Immature natural killer cell (primary cell): Measurements from ENCODE around the gene DNM1. TPM values are rescaled to one million over a fixed set of nuclear protein-coding genes. Genes with fewer than 3 reads are reported as not detected.

Experiments
- DNase-seq, 3 donors: peaks; one replicate each; pipeline ENCODE4 v3.0.0; 2022; ENCODE audit warnings: mixed read lengths in 1 of 3
- H3K27ac Mint-ChIP-seq, 6 donors: one replicate each; pipeline ENCODE4 v1.8.0; 2020; ENCODE audit warnings: mixed read lengths in 6 of 6, mild to moderate bottlenecking in 5 of 6, inconsistent platforms in 4 of 6, moderate library complexity in 3 of 6
- H3K27me3 Mint-ChIP-seq, 3 donors: one replicate each; pipeline ENCODE4 v1.8.0; 2020 to 2021; ENCODE audit warnings: low read depth in 3 of 3, mild to moderate bottlenecking in 3 of 3, mixed read lengths in 3 of 3, moderate library complexity in 3 of 3, inconsistent platforms in 1 of 3
- H3K36me3 Mint-ChIP-seq, 3 donors: one replicate each; pipeline ENCODE4 v1.8.0; 2020; ENCODE audit warnings: mixed read lengths in 3 of 3, inconsistent platforms in 2 of 3, mild to moderate bottlenecking in 2 of 3
- H3K4me1 Mint-ChIP-seq, 2 donors: one replicate each; pipeline ENCODE4 v1.8.0; 2020; ENCODE audit warnings: inconsistent platforms in 2 of 2, mild to moderate bottlenecking in 2 of 2, mixed read lengths in 2 of 2, moderate library complexity in 1 of 2
- H3K4me3 Mint-ChIP-seq, 5 donors: one replicate each; pipeline ENCODE4 v1.8.0; 2020; ENCODE audit warnings: mild to moderate bottlenecking in 5 of 5, mixed read lengths in 5 of 5, inconsistent platforms in 3 of 5, moderate library complexity in 3 of 5
- H3K9me3 Mint-ChIP-seq, 6 donors: one replicate each; pipeline ENCODE4 v1.8.0; 2020; ENCODE audit warnings: mild to moderate bottlenecking in 6 of 6, mixed read lengths in 6 of 6, inconsistent platforms in 4 of 6, moderate library complexity in 3 of 6
- polyA plus RNA-seq, 3 donors: library from polyadenylated mRNA; unstranded; fragments of 300-500 nt; fragmentation: Illumina TruSeq; gene quantifications; one replicate each; pipeline ENCODE4 v1.2.3, GENCODE V29; 2021

Gene DNM1
- polyA plus RNA-seq, 3 donors from 2014 or later: 0.32 to 0.47 TPM; not detected in 1

- peak; percentile 89 to 92 (median 91) for DNase-seq
- Mint-ChIP-seq H3K27me3 (peaks cover 4 to 7% (median 6%) of the 10 kb centered on the region in 3 donors), H3K36me3 (no peaks in the 10 kb centered on the region), H3K27ac (peak overlapping the region; percentile 62 to 88 (median 82)), H3K9me3 (no peaks in the 10 kb centered on the region), H3K4me3 (peak overlapping the region; percentile 71 to 87 (median 77)), H3K4me1 (peaks cover 24 to 31% of the 10 kb centered on the region in 2 donors)
Observed at GRCh38 chr9:128249908-128250838, 47.0 kb downstream of the DNM1 start.

GRCh38 chr9:128250839-128251731, 47.9 kb downstream of the DNM1 start:
- H3K27ac Mint-ChIP-seq: peak overlapping the region in 4 of 6 donors; percentile 44 to 67 (median 54)
- peak overlapping the region; percentile 76 to 87 (median 79) for H3K4me3 Mint-ChIP-seq
- H3K4me1 Mint-ChIP-seq: peaks cover 17 to 23% of the 10 kb centered on the region in 2 donors
- no peak for DNase-seq
- H3K9me3 Mint-ChIP-seq: peaks cover 0 to 2% (median 0%) of the 10 kb centered on the region in 6 donors
- peaks cover 1 to 7% (median 4%) of the 10 kb centered on the region in 3 donors for H3K27me3 Mint-ChIP-seq
- no peaks in the 10 kb centered on the region for H3K36me3 Mint-ChIP-seq

GRCh38 chr9:128251732-128252100, 48.5 kb downstream of the DNM1 start:
- peak overlapping the region; percentile 67 to 84 (median 77) for H3K4me3 Mint-ChIP-seq
- peaks cover 17 to 23% of the 10 kb centered on the region in 2 donors for H3K4me1 Mint-ChIP-seq
- peaks cover 0 to 2% (median 0%) of the 10 kb centered on the region in 6 donors for H3K9me3 Mint-ChIP-seq
- no peak for DNase-seq
- H3K36me3 Mint-ChIP-seq: no peaks in the 10 kb centered on the region
- H3K27me3 Mint-ChIP-seq: peaks cover 1 to 7% (median 4%) of the 10 kb centered on the region in 3 donors
- H3K27ac Mint-ChIP-seq: peak overlapping the region in 1 of 6 donors; percentile 44

- no peak for DNase-seq
- peaks cover 0 to 2% (median 1%) of the 10 kb centered on the region in 3 donors for H3K36me3 Mint-ChIP-seq
- peak overlapping the region in 1 of 6 donors; percentile 61 for H3K27ac Mint-ChIP-seq
- H3K4me1 Mint-ChIP-seq: peaks cover 17 to 23% of the 10 kb centered on the region in 2 donors
- H3K27me3 Mint-ChIP-seq: peaks cover 1 to 7% (median 4%) of the 10 kb centered on the region in 3 donors
- peaks cover 0 to 2% (median 0%) of the 10 kb centered on the region in 6 donors for H3K9me3 Mint-ChIP-seq
- H3K4me3 Mint-ChIP-seq: peak overlapping the region in 4 of 5 donors; percentile 5 to 76 (median 24)
Observed at GRCh38 chr9:128252317-128253139, 49.3 kb downstream of the DNM1 start.

DNA sequence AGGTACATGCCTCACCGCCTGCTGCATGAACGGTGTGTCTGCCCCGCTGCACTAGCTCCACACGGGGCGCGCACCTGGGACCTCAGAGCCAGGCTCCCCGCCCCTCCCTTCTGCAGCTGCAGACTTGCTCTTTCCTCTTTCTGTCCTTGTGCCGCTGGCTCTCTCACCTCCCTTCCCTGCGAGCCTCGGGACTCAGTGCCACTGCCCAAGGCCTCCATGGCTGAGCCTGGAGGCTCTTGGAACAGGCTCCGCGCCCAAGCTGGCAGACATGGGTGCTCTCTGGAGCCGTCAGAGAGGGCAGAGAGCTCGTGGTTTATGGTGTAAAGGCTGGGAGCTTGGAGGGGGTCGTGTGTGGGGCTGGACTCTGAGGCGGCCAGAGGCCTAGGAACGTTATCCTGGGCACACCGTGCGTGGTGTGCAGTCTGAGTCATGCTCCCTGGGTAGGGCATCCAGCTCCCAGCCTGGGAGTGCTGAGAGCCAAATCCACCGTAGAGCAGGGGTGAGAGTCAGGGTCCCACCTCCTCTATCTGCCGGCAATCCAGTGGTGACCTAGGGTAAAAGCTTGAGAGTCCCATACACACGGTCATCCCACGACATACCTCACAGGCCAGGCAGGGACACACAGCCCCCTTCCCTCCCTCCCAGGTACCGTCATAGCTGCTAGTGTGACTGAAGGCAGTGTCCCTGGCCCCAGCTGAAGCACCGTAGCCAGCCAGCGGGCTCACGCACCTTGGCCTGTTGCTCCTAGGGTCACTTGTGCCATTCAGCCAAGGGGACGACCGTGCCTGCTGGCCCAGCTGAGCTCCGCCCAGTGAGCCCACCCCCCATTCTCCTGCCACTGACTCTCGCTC, 50.2 kb downstream of the DNM1 start:
- Mint-ChIP-seq H3K4me3 (no peak overlapping the region), H3K9me3 (peaks cover 0 to 2% (median 0%) of the 10 kb centered on the region in 6 donors), H3K36me3 (peaks cover 0 to 4% (median 4%) of the 10 kb centered on the region in 3 donors), H3K4me1 (peaks cover 17 to 23% of the 10 kb centered on the region in 2 donors), H3K27me3 (peaks cover 1 to 7% (median 4%) of the 10 kb centered on the region in 3 donors), H3K27ac (no peak overlapping the region)
- no peak for DNase-seq

GRCh38 chr9:128253991-128254346, 50.8 kb downstream of the DNM1 start:
- H3K9me3 Mint-ChIP-seq: peaks cover 0 to 2% (median 0%) of the 10 kb centered on the region in 6 donors
- DNase-seq: no peak
- H3K4me1 Mint-ChIP-seq: peaks cover 17 to 23% of the 10 kb centered on the region in 2 donors
- H3K36me3 Mint-ChIP-seq: peaks cover 0 to 7% (median 4%) of the 10 kb centered on the region in 3 donors
- no peak overlapping the region for H3K27ac Mint-ChIP-seq
- peaks cover 1 to 7% (median 4%) of the 10 kb centered on the region in 3 donors for H3K27me3 Mint-ChIP-seq
- no peak overlapping the region for H3K4me3 Mint-ChIP-seq

DNA sequence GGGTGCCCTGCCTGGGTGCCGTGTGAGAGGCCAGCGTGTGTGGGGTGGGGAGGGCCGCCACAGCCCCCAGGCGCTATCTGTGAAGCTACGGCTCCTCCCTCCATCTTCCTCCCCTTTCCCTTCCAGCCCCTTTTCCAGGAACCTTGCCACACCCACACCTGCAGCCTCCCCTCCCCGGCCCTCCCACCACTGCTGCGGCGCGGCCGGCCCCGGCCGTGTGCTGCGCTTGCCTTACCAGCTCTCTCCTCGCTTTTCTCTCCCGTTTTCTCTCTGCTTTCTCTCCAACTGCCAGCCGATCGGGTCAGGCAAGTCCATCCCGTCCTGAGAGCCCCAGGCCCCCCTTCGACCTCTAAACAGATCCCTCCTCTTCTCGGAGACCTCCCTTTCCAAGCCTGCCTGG, 51.2 kb downstream of the DNM1 start:
- peaks cover 0 to 11% (median 4%) of the 10 kb centered on the region in 3 donors for H3K36me3 Mint-ChIP-seq
- no peak for DNase-seq
- H3K27ac Mint-ChIP-seq: no peak overlapping the region
- H3K4me1 Mint-ChIP-seq: peaks cover 17 to 23% of the 10 kb centered on the region in 2 donors
- H3K4me3 Mint-ChIP-seq: no peak overlapping the region
- H3K9me3 Mint-ChIP-seq: peaks cover 0 to 2% (median 0%) of the 10 kb centered on the region in 6 donors
- H3K27me3 Mint-ChIP-seq: peaks cover 1 to 7% (median 4%) of the 10 kb centered on the region in 3 donors

DNA sequence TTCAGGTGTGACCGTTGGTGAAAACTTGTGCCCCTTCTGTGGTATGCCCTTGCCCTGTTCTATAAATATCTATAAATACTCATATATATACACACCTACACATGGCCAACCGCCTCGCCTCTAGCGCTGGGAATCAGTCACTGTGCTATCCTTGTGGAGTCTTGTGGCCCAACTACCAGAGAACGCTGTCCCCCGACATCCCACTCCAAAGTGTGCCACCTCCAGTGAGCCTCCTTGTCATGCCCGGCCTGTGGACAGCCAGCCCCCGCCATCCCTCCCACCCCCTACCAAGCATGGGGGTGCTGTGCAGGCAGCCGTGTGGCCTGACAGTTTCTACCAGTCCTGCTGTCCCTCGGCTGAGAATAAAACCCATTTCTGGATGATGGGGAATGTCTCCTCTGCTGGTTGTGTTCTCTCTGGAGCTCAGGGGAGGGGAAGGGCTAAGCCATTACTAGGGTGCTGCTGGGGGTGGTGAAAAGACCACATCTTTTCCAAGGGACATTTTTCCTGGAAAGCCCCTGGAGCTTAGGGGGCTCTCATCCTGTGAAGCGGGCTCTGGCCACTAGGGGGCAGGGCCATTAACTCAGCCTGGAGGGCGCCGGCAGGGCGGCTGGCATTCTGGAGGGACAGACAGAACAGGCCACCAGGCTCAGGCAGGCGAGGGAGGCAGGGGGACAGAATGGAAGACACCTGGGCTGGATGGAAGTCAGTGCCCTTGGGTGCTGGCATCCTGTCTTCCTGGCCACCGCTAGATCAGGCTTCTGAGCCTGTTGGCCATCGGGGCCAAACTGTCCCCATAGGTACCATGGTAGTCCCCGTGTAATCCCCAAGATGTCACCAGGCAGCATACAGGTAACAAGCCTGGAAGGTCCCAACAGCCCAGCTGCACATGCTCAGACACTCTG, 51.9 kb downstream of the DNM1 start:
- H3K4me1 Mint-ChIP-seq: peaks cover 13 to 17% of the 10 kb centered on the region in 2 donors
- peaks cover 0 to 2% (median 0%) of the 10 kb centered on the region in 6 donors for H3K9me3 Mint-ChIP-seq
- DNase-seq: peak; percentile 37 to 49 (median 45)
- H3K27ac Mint-ChIP-seq: no peak overlapping the region
- peaks cover 0 to 13% (median 4%) of the 10 kb centered on the region in 3 donors for H3K36me3 Mint-ChIP-seq
- H3K4me3 Mint-ChIP-seq: no peak overlapping the region
- peaks cover 1 to 7% (median 4%) of the 10 kb centered on the region in 3 donors for H3K27me3 Mint-ChIP-seq

DNA sequence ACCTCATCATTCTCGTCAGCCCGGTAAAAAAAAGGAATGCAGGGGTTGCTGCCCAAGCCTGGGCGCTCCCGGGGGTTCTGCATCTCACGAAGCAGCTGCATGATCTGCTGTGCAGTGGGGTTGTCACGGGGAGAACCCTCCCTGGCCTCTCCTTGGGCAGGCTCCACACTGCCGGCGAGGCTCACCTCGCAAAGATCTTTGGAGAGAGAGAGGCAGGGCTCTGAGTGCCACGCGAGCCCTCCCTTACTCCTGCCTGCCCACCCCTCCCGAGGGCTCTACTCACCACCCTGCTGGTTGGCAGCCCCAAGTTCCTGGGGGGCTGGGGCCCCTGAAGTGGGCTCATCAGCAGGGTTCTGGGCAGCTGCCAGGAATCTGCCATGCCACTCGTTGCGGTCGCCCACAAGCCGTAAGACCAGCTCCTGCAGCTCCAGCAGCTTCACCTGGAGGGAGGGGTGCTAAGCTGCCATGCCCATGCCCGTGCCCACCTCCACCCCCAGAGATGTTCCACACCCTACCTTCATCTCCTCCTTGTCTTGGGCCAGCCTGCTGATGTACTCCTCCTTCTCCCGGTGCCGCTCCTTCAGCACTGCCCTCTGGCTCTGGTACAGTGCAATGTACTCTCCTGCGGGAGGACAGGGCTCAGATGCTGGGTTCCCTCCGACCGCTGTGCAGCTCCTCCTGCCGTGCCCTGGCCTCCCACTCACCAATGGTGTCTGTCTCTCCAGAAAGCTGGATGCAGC, 54.1 kb downstream of the DNM1 start:
- Mint-ChIP-seq H3K4me3 (no peak overlapping the region), H3K27me3 (peaks cover under 1 to 7% (median 1%) of the 10 kb centered on the region in 3 donors), H3K36me3 (peaks cover 11 to 26% (median 15%) of the 10 kb centered on the region in 3 donors), H3K9me3 (peaks cover 0 to 2% (median 0%) of the 10 kb centered on the region in 6 donors), H3K27ac (no peak overlapping the region), H3K4me1 (peaks cover 2 to 3% of the 10 kb centered on the region in 2 donors)
- DNase-seq: no peak

GRCh38 chr9:128257907-128258306, 54.7 kb downstream of the DNM1 start:
- peaks cover 0 to 4% (median 0%) of the 10 kb centered on the region in 3 donors for H3K27me3 Mint-ChIP-seq
- H3K27ac Mint-ChIP-seq: no peak overlapping the region
- no peak overlapping the region for H3K4me3 Mint-ChIP-seq
- no peak for DNase-seq
- peaks cover 0 to 2% (median 0%) of the 10 kb centered on the region in 6 donors for H3K9me3 Mint-ChIP-seq
- no peaks in the 10 kb centered on the region for H3K4me1 Mint-ChIP-seq
- H3K36me3 Mint-ChIP-seq: peaks cover 18 to 33% (median 18%) of the 10 kb centered on the region in 3 donors

DNA sequence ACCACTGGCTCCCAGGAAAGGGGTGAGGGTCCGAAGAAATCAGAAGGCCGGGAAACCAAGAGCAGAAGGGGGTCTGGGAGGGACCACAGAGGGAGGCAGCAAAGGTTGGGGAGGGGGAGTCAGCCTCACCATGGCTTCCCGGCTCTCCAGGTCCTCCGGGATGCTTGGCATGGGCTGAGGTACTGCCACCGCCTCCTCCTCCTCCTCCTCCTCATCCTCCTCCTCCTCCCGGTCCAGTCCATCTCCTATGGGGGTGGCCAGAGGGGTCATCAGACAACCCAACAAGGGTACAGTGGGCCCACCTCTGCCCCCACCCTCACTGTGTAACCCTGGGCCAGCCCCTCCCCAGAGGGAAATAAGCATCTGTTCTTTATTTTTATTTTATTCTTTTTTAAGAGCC, 55.1 kb downstream of the DNM1 start:
- H3K27ac Mint-ChIP-seq: no peak overlapping the region
- peaks cover 18 to 35% (median 18%) of the 10 kb centered on the region in 3 donors for H3K36me3 Mint-ChIP-seq
- peaks cover 0 to 4% (median 0%) of the 10 kb centered on the region in 3 donors for H3K27me3 Mint-ChIP-seq
- H3K4me3 Mint-ChIP-seq: no peak overlapping the region
- H3K9me3 Mint-ChIP-seq: peaks cover 0 to 2% (median 0%) of the 10 kb centered on the region in 6 donors
- H3K4me1 Mint-ChIP-seq: no peaks in the 10 kb centered on the region
- DNase-seq: no peak
